ENCODE measurements around the gene ZFY.

Gene ZFY

DNA sequence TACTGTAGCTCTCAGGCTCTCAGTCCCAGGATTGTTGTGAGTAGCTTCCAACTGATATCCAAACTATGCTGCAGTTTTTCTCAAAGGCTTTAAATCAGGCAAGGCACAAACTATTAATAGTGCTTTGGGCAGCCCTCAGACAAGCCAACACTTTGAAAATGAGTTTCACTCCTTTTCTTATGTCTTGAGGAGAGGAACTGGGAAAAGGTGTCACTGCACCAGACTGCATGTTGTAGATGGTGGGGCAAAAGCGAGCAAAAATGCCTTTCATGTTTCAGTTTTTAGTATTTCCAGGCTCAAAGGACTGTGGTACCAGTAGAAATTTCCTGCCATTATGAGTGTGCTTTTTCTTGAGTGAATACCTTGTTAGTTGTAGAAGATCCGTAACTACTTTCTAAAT lies 39.1 kb upstream of the ZFY start:
- no peak overlapping the region for H3K4me3 ChIP-seq (ENCODE audit: low read depth, low read length)

DNA sequence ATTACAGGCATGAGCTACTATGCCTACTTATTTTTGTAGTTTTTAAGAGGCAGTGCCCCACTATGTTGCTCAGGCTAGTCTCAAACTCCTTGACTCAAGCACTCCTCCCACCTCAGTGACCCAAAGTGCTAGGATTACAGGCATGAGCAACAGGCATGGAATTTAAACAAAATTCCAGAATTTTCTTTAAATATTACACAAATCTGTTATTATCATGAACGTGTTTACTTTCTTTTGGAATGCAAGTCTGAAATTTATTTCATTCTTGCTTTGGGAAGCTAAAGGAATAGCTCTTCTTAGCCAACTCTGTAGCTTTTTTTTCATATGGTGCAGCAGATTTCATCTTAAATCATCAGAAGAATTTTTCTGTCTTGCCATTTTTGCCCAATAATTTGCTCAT lies 27.8 kb upstream of the ZFY start:
- no peak for DNase-seq (ENCODE audit: low read depth)
- H3K4me3 ChIP-seq (ENCODE audit: low read depth, low read length), result no peak overlapping the region
- TF ChIP-seq MYC (IDR thresholded peaks at IDR 0.05; ENCODE audit: low read depth, low read length), result no peak
- no peak for TF ChIP-seq POLR2A (IDR thresholded peaks at IDR 0.05; ENCODE audit: extremely low read depth, insufficient read length)
- TF ChIP-seq MAX (IDR thresholded peaks at IDR 0.05; ENCODE audit: low read depth, low read length), result no peak
- TF ChIP-seq CTCF (IDR thresholded peaks at IDR 0.05; ENCODE audit: low read depth, low read length), result no peak

More for the DNA sequence above, 39.1 kb upstream of the ZFY start:
- DNase-seq (ENCODE audit: low read depth), result no peak
- no peak for TF ChIP-seq MYC (IDR thresholded peaks at IDR 0.05; ENCODE audit: low read depth, low read length)
- TF ChIP-seq POLR2A (IDR thresholded peaks at IDR 0.05; ENCODE audit: extremely low read depth, insufficient read length), result no peak
- TF ChIP-seq CTCF (IDR thresholded peaks at IDR 0.05; ENCODE audit: low read depth, low read length), result no peak
- TF ChIP-seq MAX (IDR thresholded peaks at IDR 0.05; ENCODE audit: low read depth, low read length), result no peak

- H3K4me3 ChIP-seq (ENCODE audit: low read depth, low read length), result no peak overlapping the region
- no peak for DNase-seq (ENCODE audit: low read depth)
- TF ChIP-seq MAX (IDR thresholded peaks at IDR 0.05; ENCODE audit: low read depth, low read length) (no peak), MYC (IDR thresholded peaks at IDR 0.05; ENCODE audit: low read depth, low read length) (no peak), POLR2A (IDR thresholded peaks at IDR 0.05; ENCODE audit: extremely low read depth, insufficient read length) (no peak), CTCF (IDR thresholded peaks at IDR 0.05; ENCODE audit: low read depth, low read length) (no peak)
Measured at GRCh38 chrY:2913066-2913815, 21.9 kb upstream of the ZFY start.

DNA sequence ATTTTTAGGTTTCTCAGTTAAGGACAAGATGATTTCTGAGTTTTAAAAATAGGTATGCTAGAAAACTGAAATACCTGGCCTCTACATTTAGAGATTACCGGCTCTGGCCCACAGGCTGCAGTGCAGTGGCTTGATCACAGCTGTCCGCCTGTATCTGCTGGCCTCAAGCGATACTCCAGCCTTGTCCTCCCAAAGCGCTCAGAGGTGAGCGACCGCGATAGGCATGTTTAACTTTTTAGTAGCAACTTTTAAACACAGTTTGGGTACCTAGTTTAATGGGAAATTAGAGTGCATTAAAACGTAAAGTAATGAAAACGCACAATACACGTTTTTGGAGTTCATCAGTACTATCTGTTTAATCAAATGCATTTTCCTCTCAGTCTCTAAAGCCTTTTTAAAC lies 1.1 kb upstream of the ZFY start:
- no peak for DNase-seq (ENCODE audit: low read depth)
- no peak overlapping the region for H3K4me3 ChIP-seq (ENCODE audit: low read depth, low read length)
- no peak for TF ChIP-seq POLR2A (IDR thresholded peaks at IDR 0.05; ENCODE audit: extremely low read depth, insufficient read length)
- no peak for TF ChIP-seq CTCF (IDR thresholded peaks at IDR 0.05; ENCODE audit: low read depth, low read length)
- no peak for TF ChIP-seq MAX (IDR thresholded peaks at IDR 0.05; ENCODE audit: low read depth, low read length)
- no peak for TF ChIP-seq MYC (IDR thresholded peaks at IDR 0.05; ENCODE audit: low read depth, low read length)

DNA sequence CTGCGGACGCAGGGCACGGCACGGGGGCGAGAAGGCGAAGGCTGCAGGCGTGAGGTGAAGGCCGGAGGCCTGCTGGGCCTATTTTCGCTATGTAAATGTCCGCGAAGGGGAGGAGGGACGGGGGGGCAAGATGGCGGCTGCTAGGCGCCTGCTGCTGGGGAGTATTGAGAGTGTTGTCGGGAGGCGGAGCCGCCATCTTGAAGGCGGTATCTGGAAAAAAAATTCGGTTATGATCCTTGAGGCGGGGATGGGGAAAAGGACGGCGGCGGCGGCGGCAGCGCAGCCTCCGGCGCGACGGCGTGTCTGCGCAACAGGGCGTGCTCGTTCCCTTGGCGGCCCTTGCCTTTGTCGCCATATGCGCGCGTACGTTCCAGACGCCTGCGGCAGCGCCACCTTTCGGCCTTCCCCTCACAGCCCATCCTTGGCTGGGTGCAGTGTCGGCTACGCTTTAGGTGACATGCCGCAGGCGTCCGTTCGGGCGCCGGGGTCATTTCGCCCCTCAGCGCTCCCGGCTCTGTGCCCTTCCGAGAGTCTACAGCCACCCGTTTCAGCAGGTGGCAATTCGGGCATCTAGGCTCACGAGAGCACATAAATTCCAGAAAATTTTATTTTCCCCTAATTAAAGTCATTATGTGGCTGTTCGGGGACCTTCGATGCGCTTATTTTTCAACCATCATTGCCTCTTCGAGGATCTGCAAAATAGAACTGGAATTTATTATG lies 695 bp downstream of the ZFY start:
- no peak for TF ChIP-seq MAX (IDR thresholded peaks at IDR 0.05; ENCODE audit: low read depth, low read length)
- DNase-seq (ENCODE audit: low read depth), result no peak
- no peak overlapping the region for H3K4me3 ChIP-seq (ENCODE audit: low read depth, low read length)

DNA sequence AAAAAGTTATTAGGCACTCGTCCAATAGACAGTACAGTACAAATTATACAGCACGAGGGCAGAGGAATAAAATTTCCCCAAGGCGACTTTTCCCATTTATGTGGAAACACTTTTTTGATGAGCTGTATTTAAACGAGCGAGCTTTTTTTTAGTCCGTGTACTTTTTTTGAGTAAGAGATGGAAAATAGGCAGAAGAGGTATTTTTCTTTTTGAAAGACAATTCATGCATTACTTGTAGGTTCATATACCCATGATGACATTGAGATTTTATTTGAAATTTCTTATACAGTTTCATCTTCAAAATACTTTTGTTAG lies 1.2 kb downstream of the ZFY start:
- no peak for DNase-seq (ENCODE audit: low read depth)
- TF ChIP-seq POLR2A (IDR thresholded peaks at IDR 0.05; ENCODE audit: extremely low read depth, insufficient read length) (no peak), CTCF (IDR thresholded peaks at IDR 0.05; ENCODE audit: low read depth, low read length) (no peak), MAX (IDR thresholded peaks at IDR 0.05; ENCODE audit: low read depth, low read length) (no peak), MYC (IDR thresholded peaks at IDR 0.05; ENCODE audit: low read depth, low read length) (no peak)
- no peak overlapping the region for H3K4me3 ChIP-seq (ENCODE audit: low read depth, low read length)

Data from NB4 (cell line).